Suprapubic skin (tissue), 3 donors: ENCODE measurements around the gene ZNF143.
"Not testable (repeated sequence)": the region's sequence is repeated elsewhere in the genome, so short reads cannot be mapped to it uniquely, and the experiment has no call there.

Source experiments
- CTCF ChIP-seq, 2 donors: fragments of 200-600 bp in 1 of 2; fragments of 450-650 bp in 1 of 2; sonication (generic) in 1 of 2; IDR thresholded peaks; one replicate each; pipeline ENCODE4 v1.5.1; 2016 to 2019; ENCODE audit warnings: antibody characterized with exemption in 2 of 2, mild to moderate bottlenecking in 1 of 2, moderate library complexity in 1 of 2
- EP300 ChIP-seq: sonication (generic); formaldehyde crosslinking; IDR thresholded peaks from one replicate; pipeline ENCODE4 v1.6.1; 2017; ENCODE audit warnings: antibody characterized with exemption
- POLR2A ChIP-seq, 2 donors: fragments of 450-650 bp; IDR thresholded peaks; one replicate each; pipeline ENCODE4 v1.6.1; 2017; ENCODE audit warnings: antibody characterized with exemption in 2 of 2, mild to moderate bottlenecking in 2 of 2, moderate library complexity in 2 of 2

GRCh38 chr11:9549216-9549615, 88.4 kb downstream of the ZNF143 start:
- TF ChIP-seq CTCF (IDR thresholded peaks at IDR 0.05); EP300; POLR2A (IDR thresholded peaks at IDR 0.05): not testable (repeated sequence)
